ENCODE data around the gene EHMT1.

The EHMT1 gene

GRCh38 chr9:137688725-137689124, 69.9 kb downstream of the EHMT1 start:
- peaks cover 92 to 100% (median 98%) of the 10 kb centered on the region in 11 experiments for H4K20me1 ChIP-seq
- H3K9ac ChIP-seq: no peak overlapping the region
- H3K4me1 ChIP-seq: peaks cover 46 to 59% (median 54%) of the 10 kb centered on the region in 10 experiments
- no peak overlapping the region for H3K27ac ChIP-seq
- no peak overlapping the region for H3K4me3 ChIP-seq
- no peak for TF ChIP-seq Cebpa-rat (IDR thresholded peaks at IDR 0.05)
- peak overlapping the region in 6 of 11 experiments; percentile 8 to 48 (median 26); a peak in 8 of 22 replicates for H3K4me2 ChIP-seq
- peaks cover 8 to 61% (median 28%) of the 10 kb centered on the region in 11 experiments; a peak in 16 of 22 replicates for H3K36me3 ChIP-seq
- no peaks in the 10 kb centered on the region for H3K27me3 ChIP-seq
- H3K9me3 ChIP-seq (replicated peaks in 1 of 11): peaks cover 0 to 6% (median 0%) of the 10 kb centered on the region in 11 experiments; a peak in 1 of 22 replicates

GRCh38 chr9:137689745-137690529, 71.1 kb downstream of the EHMT1 start:
- H3K36me3 ChIP-seq: peaks cover 0 to 54% (median 19%) of the 10 kb centered on the region in 11 experiments; a peak in 17 of 22 replicates
- no peak overlapping the region for H3K27ac ChIP-seq

GRCh38 chr9:137690930-137691645, 72.3 kb downstream of the EHMT1 start:
- peak overlapping the region in 8 of 11 experiments; percentile 4 to 74 (median 34); a peak in 12 of 22 replicates for H3K27ac ChIP-seq

More at GRCh38 chr9:137689745-137690529, 71.1 kb downstream of the EHMT1 start:
- TF ChIP-seq Cebpa-rat (IDR thresholded peaks at IDR 0.05): peak in 1 of 11 experiments; percentile 56; a peak in 2 of 22 replicates
- peak overlapping the region in 9 of 11 experiments; percentile 25 to 91 (median 83); a peak in 10 of 22 replicates for H3K4me2 ChIP-seq
- H3K9me3 ChIP-seq (replicated peaks in 1 of 11): peaks cover 0 to 6% (median 0%) of the 10 kb centered on the region in 11 experiments; a peak in 1 of 22 replicates
- peaks cover 93 to 100% (median 98%) of the 10 kb centered on the region in 11 experiments for H4K20me1 ChIP-seq
- no peaks in the 10 kb centered on the region for H3K27me3 ChIP-seq
- no peak overlapping the region for H3K4me3 ChIP-seq
- H3K4me1 ChIP-seq: peaks cover 54 to 67% (median 60%) of the 10 kb centered on the region in 10 experiments
- H3K9ac ChIP-seq: no peak overlapping the region

GRCh38 chr9:137691646-137692351, 73.0 kb downstream of the EHMT1 start:
- Histone ChIP-seq H3K4me2 (peak overlapping the region; percentile 69 to 91 (median 83)), H3K27ac (peak overlapping the region in 8 of 11 experiments; percentile 4 to 74 (median 34); a peak in 13 of 22 replicates), H3K9ac (peak overlapping the region in 6 of 11 experiments; percentile 1 to 53 (median 20); a peak in 5 of 22 replicates), H3K9me3 (replicated peaks in 1 of 11) (no peaks in the 10 kb centered on the region), H3K27me3 (no peaks in the 10 kb centered on the region), H3K4me3 (peak overlapping the region in 3 of 10 experiments; percentile 5 to 34 (median 34); a peak in 4 of 20 replicates), H3K4me1 (peaks cover 60 to 70% (median 65%) of the 10 kb centered on the region in 10 experiments), H4K20me1 (peaks cover 96 to 100% (median 98%) of the 10 kb centered on the region in 11 experiments), H3K36me3 (peaks cover 6 to 49% (median 22%) of the 10 kb centered on the region in 11 experiments; a peak in 19 of 22 replicates)
- no peak for TF ChIP-seq Cebpa-rat (IDR thresholded peaks at IDR 0.05)

More at GRCh38 chr9:137690930-137691645, 72.3 kb downstream of the EHMT1 start:
- Histone ChIP-seq H4K20me1 (peaks cover 96 to 100% (median 98%) of the 10 kb centered on the region in 11 experiments), H3K9ac (peak overlapping the region in 4 of 11 experiments; percentile 1 to 53 (median 8); a peak in 2 of 22 replicates), H3K9me3 (replicated peaks in 1 of 11) (no peaks in the 10 kb centered on the region), H3K36me3 (peaks cover 0 to 49% (median 20%) of the 10 kb centered on the region in 11 experiments; a peak in 16 of 22 replicates), H3K27me3 (no peaks in the 10 kb centered on the region), H3K4me1 (peaks cover 60 to 70% (median 65%) of the 10 kb centered on the region in 10 experiments), H3K4me2 (peak overlapping the region; percentile 69 to 91 (median 83)), H3K4me3 (peak overlapping the region in 2 of 10 experiments; percentile 5 to 34; a peak in 1 of 20 replicates)
- no peak for TF ChIP-seq Cebpa-rat (IDR thresholded peaks at IDR 0.05)

- Histone ChIP-seq H3K4me1 (peaks cover 46 to 57% (median 53%) of the 10 kb centered on the region in 10 experiments), H4K20me1 (peaks cover 92 to 100% (median 98%) of the 10 kb centered on the region in 11 experiments), H3K9me3 (replicated peaks in 1 of 11) (peaks cover 0 to 20% (median 7%) of the 10 kb centered on the region in 11 experiments; a peak in 15 of 22 replicates), H3K4me2 (peak overlapping the region in 4 of 11 experiments; percentile 26 to 40 (median 28); a peak in 4 of 22 replicates), H3K27me3 (no peaks in the 10 kb centered on the region), H3K36me3 (peaks cover 16 to 52% (median 34%) of the 10 kb centered on the region in 11 experiments; a peak in 19 of 22 replicates), H3K4me3 (no peak overlapping the region), H3K9ac (peak overlapping the region in 1 of 11 experiments; percentile 21; a peak in 1 of 22 replicates), H3K27ac (0 out of 22 replicates have a peak overlapping the region, but pooled peaks of 1 of the 11 experiments have one; percentile 21)
- no peak for TF ChIP-seq Cebpa-rat (IDR thresholded peaks at IDR 0.05)
These were observed 75.6 kb downstream of the EHMT1 start for GRCh38 chr9:137694236-137694959.

- Histone ChIP-seq H3K9me3 (replicated peaks in 1 of 11) (peaks cover 3 to 29% (median 14%) of the 10 kb centered on the region in 11 experiments; a peak in 18 of 22 replicates), H4K20me1 (peaks cover 88 to 100% (median 97%) of the 10 kb centered on the region in 11 experiments), H3K36me3 (peaks cover 24 to 58% (median 38%) of the 10 kb centered on the region in 11 experiments; a peak in 21 of 22 replicates), H3K27ac (no peak overlapping the region), H3K4me2 (peak overlapping the region in 5 of 11 experiments; percentile 26 to 40 (median 29); a peak in 8 of 22 replicates), H3K4me3 (no peak overlapping the region), H3K9ac (peak overlapping the region in 4 of 11 experiments; percentile 1 to 45 (median 19); a peak in 5 of 22 replicates), H3K27me3 (no peaks in the 10 kb centered on the region), H3K4me1 (peaks cover 37 to 49% (median 45%) of the 10 kb centered on the region in 10 experiments)
- TF ChIP-seq Cebpa-rat (IDR thresholded peaks at IDR 0.05): no peak
These were observed 76.4 kb downstream of the EHMT1 start for GRCh38 chr9:137694962-137695875.
